GM19324 (cell line): ENCODE measurements around the gene ADORA2A.

Experiments
- ATAC-seq: cut with Tn5 transposase; IDR thresholded peaks from one replicate; pipeline ENCODE4 v1.9.1; 2021; ENCODE audit warnings: mild to moderate bottlenecking, moderate library complexity; ENCODE audit not compliant: unreplicated experiment, low FRiP score

The ADORA2A gene

GRCh38 chr22:24402460-24403192, 24.8 kb upstream of the ADORA2A start:
- no peak for ATAC-seq

- no peak for ATAC-seq
These were observed 24.1 kb upstream of the ADORA2A start for GRCh38 chr22:24403346-24403745.

- no peak for ATAC-seq
These were observed 22.7 kb upstream of the ADORA2A start for GRCh38 chr22:24404561-24405275.

- ATAC-seq: no peak
These were observed 21.6 kb upstream of the ADORA2A start for GRCh38 chr22:24405631-24406321.

- ATAC-seq: no peak
These were observed 20.8 kb upstream of the ADORA2A start for GRCh38 chr22:24406322-24407277.

GRCh38 chr22:24407278-24407665, 20.1 kb upstream of the ADORA2A start:
- no peak for ATAC-seq

GRCh38 chr22:24407884-24408283, 19.5 kb upstream of the ADORA2A start:
- ATAC-seq: no peak

- ATAC-seq: no peak
These were observed 18.8 kb upstream of the ADORA2A start for GRCh38 chr22:24408630-24409029.

GRCh38 chr22:24409707-24410106, 17.7 kb upstream of the ADORA2A start:
- no peak for ATAC-seq

- ATAC-seq: no peak
These were observed 17.1 kb upstream of the ADORA2A start for GRCh38 chr22:24410110-24410856.

GRCh38 chr22:24411256-24412004, 16.0 kb upstream of the ADORA2A start:
- ATAC-seq: no peak

- no peak for ATAC-seq
These were observed 15.1 kb upstream of the ADORA2A start for GRCh38 chr22:24412274-24412673.

GRCh38 chr22:24413271-24413670, 14.1 kb upstream of the ADORA2A start:
- ATAC-seq: no peak

GRCh38 chr22:24413736-24414385, 13.5 kb upstream of the ADORA2A start:
- no peak for ATAC-seq

- no peak for ATAC-seq
These were observed 12.9 kb upstream of the ADORA2A start for GRCh38 chr22:24414523-24414922.

GRCh38 chr22:24414984-24415945, 12.1 kb upstream of the ADORA2A start:
- ATAC-seq: no peak

GRCh38 chr22:24416095-24416494, 11.3 kb upstream of the ADORA2A start:
- no peak for ATAC-seq
